DOHH2 (cell line): Measurements from ENCODE around the gene BIRC3.
A peak's percentile ranks its signal among the peaks of the same experiment; 100 is the strongest.

ENCODE experiments used
- H3F3A ChIP-seq: fragments of 200-600 bp; sonication (generic), shearing (Covaris generic); 2 replicates; pipeline ENCODE4 v1.6.0; 2016; ENCODE audit warnings: antibody characterized with exemption, mild to moderate bottlenecking; ENCODE audit not compliant: control insufficient read depth, insufficient read depth
- H3K27ac ChIP-seq: fragments of 200-600 bp; sonication (generic); 2 replicates; pipeline ENCODE4 v1.5.1; 2014; ENCODE audit warnings: low read depth, mild to moderate bottlenecking, low read length, moderate library complexity
- H3K27me3 ChIP-seq: fragments of 200-600 bp; sonication (generic); 2 replicates; pipeline ENCODE4 v1.6.1; 2014; ENCODE audit warnings: mild to moderate bottlenecking, low read length, mixed read lengths; ENCODE audit not compliant: control insufficient read depth
- H3K36me3 ChIP-seq: fragments of 200-600 bp; sonication (generic); 2 replicates; pipeline ENCODE4 v1.6.1; 2014; ENCODE audit warnings: mild to moderate bottlenecking, low read length, moderate library complexity, mixed read lengths; ENCODE audit not compliant: control insufficient read depth
- H3K4me1 ChIP-seq: fragments of 200-600 bp; sonication (generic); 2 replicates; pipeline ENCODE4 v1.6.1; 2014; ENCODE audit warnings: mild to moderate bottlenecking, low read length, mixed read lengths; ENCODE audit not compliant: control insufficient read depth
- H3K4me2 ChIP-seq: fragments of 200-600 bp; sonication (generic); 2 replicates; pipeline ENCODE4 v1.6.0; 2014; ENCODE audit warnings: mild to moderate bottlenecking, low read length, moderate library complexity
- H3K4me3 ChIP-seq: fragments of 200-600 bp; sonication (generic); 2 replicates; pipeline ENCODE4 v1.5.1; 2014; ENCODE audit warnings: mild to moderate bottlenecking, low read length, mixed read lengths
- H3K79me2 ChIP-seq: fragments of 200-600 bp; sonication (generic); 2 replicates; pipeline ENCODE4 v1.6.1; 2014; ENCODE audit warnings: mild to moderate bottlenecking, low read length, mixed read lengths; ENCODE audit not compliant: control insufficient read depth
- H3K9me2 ChIP-seq: fragments of 200-600 bp; sonication (generic); replicated peaks from 2 replicates; pipeline ENCODE4 v1.6.1; 2014; ENCODE audit warnings: mild to moderate bottlenecking, low read length, mixed read lengths; ENCODE audit not compliant: control insufficient read depth
- H3K9me3 ChIP-seq: fragments of 200-600 bp; sonication (generic); 2 replicates; pipeline ENCODE4 v1.6.1; 2014; ENCODE audit warnings: antibody characterized with exemption, low read length, mixed read lengths; ENCODE audit not compliant: control insufficient read depth, insufficient read depth
- H4K20me1 ChIP-seq: fragments of 200-600 bp; sonication (generic); 2 replicates; pipeline ENCODE4 v1.6.0; 2014; ENCODE audit warnings: low read depth, mild to moderate bottlenecking, antibody characterized with exemption, low read length, moderate library complexity; ENCODE audit not compliant: control insufficient read depth, insufficient read depth
- CTCF ChIP-seq: fragments of 200-600 bp; sonication (generic); IDR thresholded peaks from one replicate; pipeline ENCODE4 v1.5.1; 2014; ENCODE audit warnings: antibody characterized with exemption, mild to moderate bottlenecking, low read depth, low read length; ENCODE audit not compliant: poor library complexity, severe bottlenecking
- EZH2phosphoT487 ChIP-seq: fragments of 200-600 bp; sonication (generic); IDR thresholded peaks from 2 replicates; pipeline ENCODE4 v1.6.1; 2017; ENCODE audit warnings: borderline replicate concordance, mild to moderate bottlenecking, antibody characterized with exemption, low read length, moderate library complexity, mixed read lengths

The BIRC3 gene

GRCh38 chr11:102361086-102362031 lies 44.1 kb downstream of the BIRC3 start:
- Histone ChIP-seq H3K27me3 (no peaks in the 10 kb centered on the region), H3K4me1 (peaks cover 15% of the 10 kb centered on the region), H3F3A (no peaks in the 10 kb centered on the region), H3K79me2 (0 out of 2 replicates have a peak, but pooled peaks cover 4% of the 10 kb centered on the region), H3K9me2 (no peaks in the 10 kb centered on the region), H3K9me3 (no peaks in the 10 kb centered on the region), H3K4me3 (no peak overlapping the region), H3K36me3 (peaks cover 51% of the 10 kb centered on the region), H3K27ac (no peak overlapping the region), H3K4me2 (peak overlapping the region; percentile 24; the same call in 1 of the 2 replicates), H4K20me1 (no peaks in the 10 kb centered on the region)
- TF ChIP-seq CTCF = no peak
- no peak for TF ChIP-seq EZH2phosphoT487

- H3K27ac ChIP-seq = no peak overlapping the region
- H3K9me2 ChIP-seq = no peaks in the 10 kb centered on the region
- H3F3A ChIP-seq = peaks cover 10% of the 10 kb centered on the region
- TF ChIP-seq CTCF (no peak), EZH2phosphoT487 (no peak)
- H3K79me2 ChIP-seq = no peaks in the 10 kb centered on the region
- H3K36me3 ChIP-seq = peaks cover 50% of the 10 kb centered on the region
- no peak overlapping the region for H3K4me3 ChIP-seq
- no peaks in the 10 kb centered on the region for H4K20me1 ChIP-seq
- no peak overlapping the region for H3K4me2 ChIP-seq
- peaks cover 26% of the 10 kb centered on the region for H3K4me1 ChIP-seq
- H3K9me3 ChIP-seq = no peaks in the 10 kb centered on the region
- no peaks in the 10 kb centered on the region for H3K27me3 ChIP-seq
Measured at GRCh38 chr11:102364991-102365390, 47.7 kb downstream of the BIRC3 start.

- Histone ChIP-seq H4K20me1 (no peaks in the 10 kb centered on the region), H3K79me2 (no peaks in the 10 kb centered on the region), H3K27ac (no peak overlapping the region), H3K4me3 (no peak overlapping the region), H3K9me3 (no peaks in the 10 kb centered on the region), H3K27me3 (no peaks in the 10 kb centered on the region), H3K9me2 (no peaks in the 10 kb centered on the region), H3K36me3 (peaks cover 35% of the 10 kb centered on the region), H3K4me2 (no peak overlapping the region), H3K4me1 (peaks cover 11% of the 10 kb centered on the region), H3F3A (peaks cover 10% of the 10 kb centered on the region)
- TF ChIP-seq EZH2phosphoT487 (no peak), CTCF (peak; percentile 38)
Measured at GRCh38 chr11:102367364-102367763, 50.1 kb downstream of the BIRC3 start.
